ENCODE data around the gene KRTAP1-5.
"Not testable (repeated sequence)": the region's sequence is repeated elsewhere in the genome, so short reads cannot be mapped to it uniquely, and the experiment has no call there.

Gene KRTAP1-5

GRCh38 chr17:41059276-41060051 is 32.5 kb upstream of the KRTAP1-5 start:
- ATAC-seq (replicated peaks); H3K27ac Mint-ChIP-seq; H3K36me3 Mint-ChIP-seq; DNase-seq; H3K9me3 Mint-ChIP-seq; H3K4me1 Mint-ChIP-seq; H3K4me3 Mint-ChIP-seq: not testable (repeated sequence)
- peaks cover 23 to 25% of the 10 kb centered on the region in 2 donors for H3K27me3 Mint-ChIP-seq

GRCh38 chr17:41058741-41059140 is 31.7 kb upstream of the KRTAP1-5 start:
- ATAC-seq (replicated peaks) (no peak), DNase-seq (no peak)
- peaks cover 3% of the 10 kb centered on the region in 2 donors for H3K9me3 Mint-ChIP-seq
- H3K4me1 Mint-ChIP-seq: peaks cover 2 to 5% of the 10 kb centered on the region in 2 donors
- no peaks in the 10 kb centered on the region for H3K36me3 Mint-ChIP-seq
- H3K27ac Mint-ChIP-seq: no peak overlapping the region
- H3K27me3 Mint-ChIP-seq: peaks cover 23 to 25% of the 10 kb centered on the region in 2 donors
- H3K4me3 Mint-ChIP-seq: no peak overlapping the region

DNA sequence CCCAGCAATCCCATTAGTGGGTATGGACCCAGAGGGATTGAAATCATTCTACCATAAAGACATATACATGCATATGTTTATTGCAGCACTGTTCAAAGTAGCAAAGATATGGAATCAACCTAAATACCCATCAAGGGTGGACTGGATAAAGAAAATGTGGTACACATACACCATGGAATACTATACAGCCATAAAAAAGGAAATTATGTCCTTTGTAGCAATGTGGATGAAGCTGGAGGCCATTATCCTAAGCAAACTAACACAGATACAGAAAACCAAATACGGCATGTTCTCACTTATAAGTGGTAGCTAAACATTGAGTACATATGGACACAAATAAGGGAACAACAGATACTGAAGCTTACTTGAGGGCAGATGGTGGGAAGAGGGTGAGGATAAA is 30.5 kb upstream of the KRTAP1-5 start:
- Mint-ChIP-seq H3K36me3 (no peaks in the 10 kb centered on the region), H3K27ac (no peak overlapping the region), H3K9me3 (peaks cover 7% of the 10 kb centered on the region in 2 donors), H3K27me3 (peaks cover 25 to 27% of the 10 kb centered on the region in 2 donors), H3K4me3 (no peak overlapping the region), H3K4me1 (peaks cover 2 to 5% of the 10 kb centered on the region in 2 donors)
- DNase-seq (no peak), ATAC-seq (replicated peaks) (no peak)

- not testable (repeated sequence) for H3K27ac Mint-ChIP-seq; DNase-seq; ATAC-seq (replicated peaks); H3K9me3 Mint-ChIP-seq; H3K36me3 Mint-ChIP-seq; H3K4me1 Mint-ChIP-seq; H3K4me3 Mint-ChIP-seq
- peaks cover 17 to 25% of the 10 kb centered on the region in 2 donors for H3K27me3 Mint-ChIP-seq
Observed at GRCh38 chr17:41055130-41055529, 28.1 kb upstream of the KRTAP1-5 start, which contains the start of gene KRTAP2-2. KRTAP2-2 (minus strand) TSS chr17:41055230; CDS start chr17:41055211, 19 bp downstream.

- not testable (repeated sequence) for ATAC-seq (replicated peaks); H3K9me3 Mint-ChIP-seq; H3K4me3 Mint-ChIP-seq; H3K4me1 Mint-ChIP-seq; DNase-seq; H3K27ac Mint-ChIP-seq; H3K36me3 Mint-ChIP-seq
- peaks cover 16 to 23% of the 10 kb centered on the region in 2 donors for H3K27me3 Mint-ChIP-seq
Observed at GRCh38 chr17:41054556-41054955, 27.5 kb upstream of the KRTAP1-5 start.

- no peaks in the 10 kb centered on the region for H3K36me3 Mint-ChIP-seq
- ATAC-seq (replicated peaks) (no peak), DNase-seq (no peak)
- peaks cover 7% of the 10 kb centered on the region in 2 donors for H3K9me3 Mint-ChIP-seq
- H3K27me3 Mint-ChIP-seq: peaks cover 11 to 18% of the 10 kb centered on the region in 2 donors
- H3K27ac Mint-ChIP-seq: no peak overlapping the region
- H3K4me3 Mint-ChIP-seq: no peak overlapping the region
- H3K4me1 Mint-ChIP-seq: peaks cover 0 to 1% of the 10 kb centered on the region in 2 donors
Observed at GRCh38 chr17:41054025-41054424, 27.0 kb upstream of the KRTAP1-5 start.

DNA sequence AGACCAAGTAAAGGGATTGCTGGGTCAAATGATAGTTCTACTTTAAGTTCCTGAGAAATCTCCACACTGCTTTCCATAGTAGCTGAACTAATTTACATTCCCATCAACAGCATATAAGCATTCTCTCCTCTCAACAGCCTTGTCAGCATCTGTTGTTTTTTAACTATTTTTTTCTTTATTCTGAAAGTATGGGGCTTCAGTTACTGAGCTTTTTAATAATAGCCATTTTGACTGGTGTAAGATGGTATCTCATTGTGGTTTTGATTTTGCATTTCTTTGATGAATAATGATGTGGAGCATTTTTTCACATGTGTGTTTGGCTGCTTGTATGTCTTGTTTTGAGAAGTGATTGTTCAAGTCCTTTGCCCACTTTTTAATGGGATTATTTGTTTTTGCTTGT is 25.6 kb upstream of the KRTAP1-5 start:
- DNase-seq: no peak
- no peak for ATAC-seq (replicated peaks)
- no peaks in the 10 kb centered on the region for H3K36me3 Mint-ChIP-seq
- no peak overlapping the region for H3K27ac Mint-ChIP-seq
- H3K9me3 Mint-ChIP-seq: peaks cover 5% of the 10 kb centered on the region in 2 donors
- H3K27me3 Mint-ChIP-seq: peaks cover 8 to 14% of the 10 kb centered on the region in 2 donors
- peaks cover 0 to 3% of the 10 kb centered on the region in 2 donors for H3K4me1 Mint-ChIP-seq
- H3K4me3 Mint-ChIP-seq: no peak overlapping the region

- H3K36me3 Mint-ChIP-seq: no peaks in the 10 kb centered on the region
- no peak overlapping the region for H3K4me3 Mint-ChIP-seq
Observed at GRCh38 chr17:41049110-41049509, 22.1 kb upstream of the KRTAP1-5 start.

GRCh38 chr17:41048441-41048840 is 21.4 kb upstream of the KRTAP1-5 start:
- Mint-ChIP-seq H3K4me3 (no peak overlapping the region), H3K9me3 (peaks cover 5% of the 10 kb centered on the region in 2 donors), H3K27me3 (peaks cover 18 to 25% of the 10 kb centered on the region in 2 donors), H3K4me1 (peaks cover 0 to 3% of the 10 kb centered on the region in 2 donors), H3K27ac (no peak overlapping the region), H3K36me3 (no peaks in the 10 kb centered on the region)
- DNase-seq (no peak), ATAC-seq (replicated peaks) (no peak)

More at GRCh38 chr17:41049110-41049509, 22.1 kb upstream of the KRTAP1-5 start:
- Mint-ChIP-seq H3K9me3 (peaks cover 4% of the 10 kb centered on the region in 2 donors), H3K27ac (no peak overlapping the region), H3K27me3 (peaks cover 20 to 21% of the 10 kb centered on the region in 2 donors), H3K4me1 (peaks cover 0 to 3% of the 10 kb centered on the region in 2 donors)
- ATAC-seq (replicated peaks): no peak
- no peak for DNase-seq

DNA sequence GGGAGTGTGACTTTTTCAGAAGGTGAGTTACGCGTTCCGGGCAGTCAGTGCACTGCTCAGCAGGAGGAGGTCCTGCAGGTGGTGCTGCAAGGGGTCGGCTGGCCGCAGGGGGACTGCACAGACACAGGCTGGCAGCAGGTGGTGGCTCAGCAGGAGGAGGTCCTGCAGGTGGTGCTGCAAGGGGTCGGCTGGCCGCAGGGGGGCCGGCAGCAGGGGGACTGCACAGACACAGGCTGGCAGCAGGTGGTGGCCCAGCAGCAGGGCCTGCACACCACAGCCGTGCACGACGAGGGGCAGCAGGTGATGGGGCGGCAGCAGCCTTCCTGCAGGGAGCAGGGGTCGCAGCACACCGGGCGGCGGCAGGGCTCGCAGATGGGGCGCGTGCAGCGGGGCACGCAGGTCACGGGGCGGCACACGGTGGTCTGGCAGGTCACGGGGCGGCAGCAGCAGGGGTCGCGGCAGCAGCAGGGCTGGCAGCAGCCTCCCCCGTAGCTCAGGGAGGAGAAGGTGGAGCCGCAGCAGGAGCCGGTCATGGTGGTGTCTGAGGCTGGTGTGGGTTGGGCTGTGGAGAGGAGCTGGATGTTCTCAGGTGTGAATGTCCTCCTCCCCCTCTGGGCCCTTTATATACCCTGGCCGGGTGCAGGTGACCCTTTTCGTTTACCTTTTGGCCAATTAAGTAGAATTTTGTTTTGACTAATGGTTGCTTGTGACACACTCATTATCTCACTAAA is 19.9 kb upstream of the KRTAP1-5 start, which contains the start of gene KRTAP2-1:
Gene KRTAP2-1 (minus strand): TSS at position 582 of the 731 bp plus-strand sequence. CDS start 49 bp downstream, at position 533.
- not testable (repeated sequence) for H3K4me1 Mint-ChIP-seq; H3K27ac Mint-ChIP-seq; DNase-seq; H3K4me3 Mint-ChIP-seq; ATAC-seq (replicated peaks); H3K36me3 Mint-ChIP-seq
- peaks cover 4 to 12% of the 10 kb centered on the region in 2 donors for H3K9me3 Mint-ChIP-seq
- H3K27me3 Mint-ChIP-seq: peaks cover 20 to 28% of the 10 kb centered on the region in 2 donors

DNA sequence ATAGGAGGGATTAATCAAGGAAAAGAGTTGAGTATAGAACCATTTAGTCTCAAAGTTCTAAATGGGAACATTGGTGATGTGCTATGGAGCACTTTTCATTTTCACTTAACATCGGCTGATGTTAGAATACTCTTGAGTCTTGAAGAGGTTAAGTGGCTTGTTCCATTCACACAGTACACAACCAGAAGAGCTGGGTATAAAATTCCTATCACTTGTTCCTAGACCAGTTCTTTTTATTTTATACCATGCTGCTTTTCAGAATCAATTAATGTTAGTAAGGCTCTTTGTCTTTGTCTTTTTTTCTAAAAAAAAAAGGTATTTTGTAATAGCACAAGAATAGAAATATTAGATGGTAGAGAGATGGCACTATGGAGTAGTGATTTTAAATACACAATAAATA is 15.9 kb upstream of the KRTAP1-5 start:
- H3K4me3 Mint-ChIP-seq: no peak overlapping the region
- H3K36me3 Mint-ChIP-seq: no peaks in the 10 kb centered on the region

GRCh38 chr17:41040783-41041571 is 14.0 kb upstream of the KRTAP1-5 start, which contains the start of gene KRTAP1-1:
KRTAP1-1 (minus strand) TSS chr17:41041450; CDS start chr17:41041397, 53 bp downstream.
- ATAC-seq (replicated peaks); H3K4me1 Mint-ChIP-seq; DNase-seq; H3K36me3 Mint-ChIP-seq; H3K27ac Mint-ChIP-seq; H3K4me3 Mint-ChIP-seq: not testable (repeated sequence)
- Mint-ChIP-seq H3K9me3 (peaks cover 4 to 12% of the 10 kb centered on the region in 2 donors), H3K27me3 (peaks cover 15 to 26% of the 10 kb centered on the region in 2 donors)

More for the DNA sequence above, 15.9 kb upstream of the KRTAP1-5 start:
- ATAC-seq (replicated peaks) (no peak), DNase-seq (no peak)
- no peak overlapping the region for H3K27ac Mint-ChIP-seq
- H3K27me3 Mint-ChIP-seq: peaks cover 22 to 25% of the 10 kb centered on the region in 2 donors
- H3K9me3 Mint-ChIP-seq: peaks cover 4 to 12% of the 10 kb centered on the region in 2 donors
- no peaks in the 10 kb centered on the region for H3K4me1 Mint-ChIP-seq

- DNase-seq (no peak), ATAC-seq (replicated peaks) (no peak)
- H3K4me1 Mint-ChIP-seq: no peaks in the 10 kb centered on the region
- H3K4me3 Mint-ChIP-seq: no peak overlapping the region
- H3K27me3 Mint-ChIP-seq: peaks cover 0 to 19% of the 10 kb centered on the region in 2 donors
- no peak overlapping the region for H3K27ac Mint-ChIP-seq
- peaks cover 0 to 7% of the 10 kb centered on the region in 2 donors for H3K9me3 Mint-ChIP-seq
- H3K36me3 Mint-ChIP-seq: no peaks in the 10 kb centered on the region
Observed at GRCh38 chr17:41037853-41038350, 10.9 kb upstream of the KRTAP1-5 start.

All from stimulated activated naive B cell treated with anti-CD40 and anti-IgM and Interleukin-4, amounts not matched to agents 10 μg/mL and 1 μg/mL and 100 μg/mL, for 72 hours (primary cell).